ENCODE results near the gene FAIM2. TPM values are rescaled to one million over a fixed set of nuclear protein-coding genes. Genes with fewer than 3 reads are reported as not detected.

FAIM2 gene
- total RNA-seq, 1 donor from 2014 or later: 1.6 TPM

DNA sequence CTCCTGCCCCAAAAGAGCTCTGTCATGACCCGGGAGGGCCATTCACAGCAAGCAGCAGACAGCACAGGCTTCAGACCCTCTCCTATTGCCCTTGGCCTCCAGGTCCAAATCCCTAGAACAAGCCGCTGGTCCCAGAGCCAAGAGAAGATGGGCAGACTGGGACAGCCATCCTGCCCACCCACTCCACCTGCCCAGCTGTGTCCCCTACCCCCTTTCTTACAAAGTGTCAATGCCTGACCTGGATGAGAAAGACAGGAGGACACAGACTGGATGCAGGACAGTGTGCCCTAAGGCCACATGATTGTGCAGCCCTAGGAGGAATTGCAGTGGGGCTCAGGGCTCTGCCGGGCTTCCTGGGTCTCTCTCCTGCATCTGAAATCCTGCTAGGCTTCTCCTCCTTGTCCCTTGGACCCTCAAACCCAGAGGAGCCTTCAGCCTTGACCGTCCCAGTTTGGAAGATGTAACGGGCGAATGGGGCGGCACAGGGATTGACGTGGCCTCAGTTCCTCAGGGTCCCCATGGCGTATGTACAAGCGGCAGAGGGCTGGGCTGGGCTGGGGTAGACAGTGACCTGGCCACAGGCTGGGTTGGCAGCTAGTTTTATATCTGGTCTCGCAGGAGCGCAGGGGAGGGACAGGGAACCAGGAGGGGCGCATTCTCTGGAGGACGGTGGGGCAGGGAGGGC is 33.7 kb downstream of the FAIM2 start:
- Mint-ChIP-seq H3K4me3 (no peak overlapping the region), H3K9me3 (no peaks in the 10 kb centered on the region), H3K4me1 (peaks cover 4% of the 10 kb centered on the region), H3K36me3 (ENCODE audit: low read depth) (no peaks in the 10 kb centered on the region), H3K27me3 (ENCODE audit: low read depth) (peaks cover 3% of the 10 kb centered on the region), H3K27ac (ENCODE audit: unreplicated experiment) (peak overlapping the region; percentile 8)
- DNase-seq (ENCODE audit: low read depth, low spot score): no peak
- TF ChIP-seq, protein P1, sequence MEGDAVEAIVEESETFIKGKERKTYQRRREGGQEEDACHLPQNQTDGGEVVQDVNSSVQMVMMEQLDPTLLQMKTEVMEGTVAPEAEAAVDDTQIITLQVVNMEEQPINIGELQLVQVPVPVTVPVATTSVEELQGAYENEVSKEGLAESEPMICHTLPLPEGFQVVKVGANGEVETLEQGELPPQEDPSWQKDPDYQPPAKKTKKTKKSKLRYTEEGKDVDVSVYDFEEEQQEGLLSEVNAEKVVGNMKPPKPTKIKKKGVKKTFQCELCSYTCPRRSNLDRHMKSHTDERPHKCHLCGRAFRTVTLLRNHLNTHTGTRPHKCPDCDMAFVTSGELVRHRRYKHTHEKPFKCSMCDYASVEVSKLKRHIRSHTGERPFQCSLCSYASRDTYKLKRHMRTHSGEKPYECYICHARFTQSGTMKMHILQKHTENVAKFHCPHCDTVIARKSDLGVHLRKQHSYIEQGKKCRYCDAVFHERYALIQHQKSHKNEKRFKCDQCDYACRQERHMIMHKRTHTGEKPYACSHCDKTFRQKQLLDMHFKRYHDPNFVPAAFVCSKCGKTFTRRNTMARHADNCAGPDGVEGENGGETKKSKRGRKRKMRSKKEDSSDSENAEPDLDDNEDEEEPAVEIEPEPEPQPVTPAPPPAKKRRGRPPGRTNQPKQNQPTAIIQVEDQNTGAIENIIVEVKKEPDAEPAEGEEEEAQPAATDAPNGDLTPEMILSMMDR (conservative IDR thresholded peaks at IDR 0.05): no peak

DNA sequence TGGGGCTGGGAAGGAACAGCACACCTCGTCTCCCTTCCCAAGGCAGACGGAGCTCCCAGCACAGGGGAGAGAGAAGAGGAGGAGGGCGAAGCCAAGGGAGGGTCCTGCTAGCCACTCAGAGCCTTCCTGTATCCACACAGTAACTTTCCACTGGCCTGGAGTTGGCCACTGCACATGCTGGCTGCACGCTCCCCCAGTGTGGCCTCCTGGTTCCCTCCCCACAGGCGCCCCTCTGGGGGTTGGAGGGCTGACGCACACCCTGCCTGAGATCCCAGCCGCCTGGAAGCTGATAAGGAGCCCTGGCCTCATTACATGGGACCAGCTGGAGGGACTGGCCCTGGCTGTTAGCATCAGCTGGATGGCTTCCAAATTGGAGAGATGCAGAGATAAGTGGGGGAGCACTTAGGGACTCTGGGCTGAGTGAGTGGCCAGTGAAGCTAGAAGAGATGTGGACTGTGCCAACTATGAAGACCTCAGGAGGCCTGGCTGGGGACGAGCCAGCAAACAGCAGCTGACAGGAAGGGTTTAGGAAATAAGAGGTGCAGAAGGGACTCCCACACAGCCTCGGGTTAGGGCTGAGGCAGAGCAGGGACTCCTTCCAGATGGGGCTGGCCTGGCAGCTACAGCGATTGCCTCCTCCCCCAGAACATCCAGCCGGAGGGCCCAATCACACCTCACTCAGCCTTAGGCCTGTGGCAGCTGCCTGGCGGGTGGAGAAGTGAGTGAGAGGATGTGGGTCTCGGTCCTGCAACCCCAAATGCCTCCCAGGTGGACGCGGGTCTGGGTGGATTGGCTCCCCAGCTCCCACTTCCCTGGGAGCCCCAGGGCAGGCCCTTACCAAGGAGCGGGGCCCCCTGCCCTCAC is 34.5 kb downstream of the FAIM2 start:
- H3K4me1 Mint-ChIP-seq: peaks cover 4% of the 10 kb centered on the region
- no peaks in the 10 kb centered on the region for H3K36me3 Mint-ChIP-seq (ENCODE audit: low read depth)
- no peak overlapping the region for H3K4me3 Mint-ChIP-seq
- H3K27ac Mint-ChIP-seq (ENCODE audit: unreplicated experiment): peak overlapping the region; percentile 27
- TF ChIP-seq, protein P1 (conservative IDR thresholded peaks at IDR 0.05): no peak
- peaks cover 9% of the 10 kb centered on the region for H3K27me3 Mint-ChIP-seq (ENCODE audit: low read depth)
- DNase-seq (ENCODE audit: low read depth, low spot score): no peak
- no peaks in the 10 kb centered on the region for H3K9me3 Mint-ChIP-seq

DNA sequence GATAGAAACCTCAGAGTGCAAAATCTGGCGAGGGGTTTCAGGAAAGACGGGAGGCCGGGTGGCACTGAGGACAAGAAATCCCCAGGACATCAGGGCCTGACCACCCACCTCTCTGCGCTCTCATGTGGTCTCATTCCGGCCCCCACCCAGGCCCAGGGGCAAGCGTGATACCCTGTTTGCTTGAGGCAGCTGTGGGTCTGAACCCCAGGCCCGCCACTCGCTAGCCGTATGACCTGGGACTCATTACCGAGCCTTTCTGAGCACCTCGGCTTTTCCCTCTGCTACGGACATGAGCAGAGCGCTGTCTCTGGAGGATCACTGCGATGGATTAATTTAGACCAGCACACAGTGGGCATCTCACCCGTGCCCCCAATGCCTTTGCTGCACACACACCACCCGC is 35.3 kb downstream of the FAIM2 start:
- Mint-ChIP-seq H3K36me3 (ENCODE audit: low read depth) (no peaks in the 10 kb centered on the region), H3K4me3 (no peak overlapping the region), H3K27me3 (ENCODE audit: low read depth) (peaks cover 9% of the 10 kb centered on the region), H3K27ac (ENCODE audit: unreplicated experiment) (no peak overlapping the region), H3K9me3 (no peaks in the 10 kb centered on the region), H3K4me1 (peaks cover 4% of the 10 kb centered on the region)
- no peak for DNase-seq (ENCODE audit: low read depth, low spot score)
- TF ChIP-seq, protein P1 (conservative IDR thresholded peaks at IDR 0.05): no peak

DNA sequence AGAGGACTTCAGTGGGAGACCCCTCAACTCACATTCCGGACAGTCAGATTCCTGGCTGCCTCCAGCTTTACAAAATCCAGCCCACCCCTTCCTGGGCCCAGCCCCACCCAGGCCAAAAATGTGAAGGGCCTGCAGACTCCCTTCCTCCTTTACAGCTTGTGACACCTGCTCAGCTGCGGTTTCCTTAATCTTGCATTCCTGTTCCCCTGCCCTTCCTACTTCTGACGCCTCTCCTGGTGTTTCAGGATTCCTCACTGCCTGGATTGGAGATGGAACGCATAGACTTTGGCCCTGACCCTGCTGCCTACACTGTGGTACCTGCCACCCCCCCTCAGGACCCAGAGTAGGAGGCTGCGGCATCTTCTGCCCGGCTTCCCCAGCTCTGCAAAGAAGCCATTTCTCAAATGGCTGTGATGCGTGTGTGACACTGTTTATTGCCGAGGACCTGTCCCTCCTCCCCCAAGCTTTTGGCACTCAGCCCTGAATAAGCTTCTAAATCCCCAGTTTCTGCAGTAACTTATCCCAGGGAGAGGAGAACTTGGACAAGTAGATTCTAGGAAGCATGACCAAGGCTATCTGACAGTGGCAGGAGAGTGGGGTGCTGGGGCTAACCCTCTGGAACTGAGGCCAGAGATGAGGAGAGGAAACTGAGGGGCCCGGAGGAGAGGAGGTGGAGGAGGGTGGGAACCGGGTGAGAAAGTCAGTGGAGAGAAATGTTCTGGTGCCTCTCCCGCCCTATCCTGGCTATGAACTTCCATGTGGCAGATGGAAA is 35.9 kb downstream of the FAIM2 start:
- Mint-ChIP-seq H3K27me3 (ENCODE audit: low read depth) (peaks cover 9% of the 10 kb centered on the region), H3K9me3 (no peaks in the 10 kb centered on the region), H3K4me1 (peaks cover 4% of the 10 kb centered on the region), H3K27ac (ENCODE audit: unreplicated experiment) (no peak overlapping the region), H3K4me3 (no peak overlapping the region), H3K36me3 (ENCODE audit: low read depth) (no peaks in the 10 kb centered on the region)
- TF ChIP-seq, protein P1 (conservative IDR thresholded peaks at IDR 0.05): no peak
- no peak for DNase-seq (ENCODE audit: low read depth, low spot score)

DNA sequence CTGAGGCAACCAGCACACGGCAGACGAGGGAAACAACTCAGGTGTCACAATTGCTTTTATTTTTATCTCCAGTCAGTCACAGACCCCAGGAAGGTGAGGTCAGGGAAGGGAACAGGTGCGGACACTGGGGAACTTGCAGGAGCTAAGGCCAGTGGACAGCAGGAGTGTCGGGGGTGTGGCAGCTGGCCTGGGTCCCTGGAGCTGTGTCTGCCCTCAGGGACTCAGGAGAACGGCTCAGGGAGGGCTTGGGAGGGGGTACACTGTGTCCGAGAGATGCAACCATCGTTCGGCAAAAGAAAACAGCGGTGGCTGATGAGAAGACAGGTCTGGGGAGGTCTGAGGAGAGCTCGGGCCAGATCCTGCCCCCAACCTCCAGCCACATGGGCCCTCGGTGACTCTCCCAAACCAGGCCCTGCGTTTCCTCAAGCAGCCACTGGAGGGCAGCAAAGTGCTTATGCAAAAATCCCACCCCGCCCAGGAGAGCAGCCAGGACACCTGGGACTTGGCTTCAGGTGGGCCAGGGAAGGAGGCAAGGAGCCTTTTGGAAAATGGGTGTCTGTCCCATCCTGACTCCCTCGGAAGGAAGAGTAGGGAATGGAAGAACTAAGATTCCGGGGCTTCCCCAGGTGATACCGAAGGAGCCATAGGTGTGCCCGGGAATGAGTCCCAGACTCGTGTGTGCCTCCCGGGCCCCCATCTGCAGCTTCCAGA is 36.7 kb downstream of the FAIM2 start:
- Mint-ChIP-seq H3K4me1 (peaks cover 2% of the 10 kb centered on the region), H3K36me3 (ENCODE audit: low read depth) (no peaks in the 10 kb centered on the region), H3K27ac (ENCODE audit: unreplicated experiment) (no peak overlapping the region), H3K27me3 (ENCODE audit: low read depth) (peaks cover 9% of the 10 kb centered on the region), H3K4me3 (no peak overlapping the region), H3K9me3 (no peaks in the 10 kb centered on the region)
- peak; percentile 85 for DNase-seq (ENCODE audit: low read depth, low spot score)
- TF ChIP-seq, protein P1 (conservative IDR thresholded peaks at IDR 0.05): peak; percentile 95

Measured in neural crest cell (in vitro differentiated cells).